ENCODE results near the gene THSD4. TPM values are rescaled to one million over a fixed set of nuclear protein-coding genes. Genes with fewer than 3 reads are reported as not detected.
A peak's percentile ranks its signal among the peaks of the same experiment; 100 is the strongest.

Gene THSD4
- total and polyA plus RNA-seq, 2 of the 4 experiments (the other 2 are of a cell fraction) = 25.5 to 31.1 TPM

- POLR2A ChIA-PET (ENCODE audit: unreplicated experiment) = no interaction called here
- intact Hi-C loops (cut with micrococcal nuclease) = no loop called here
- dilution Hi-C loops (cut with HindIII; ENCODE audit: low sequenced_read_pairs, unreplicated experiment) = no loop called here
These were observed 661.0 kb downstream of the THSD4 start for GRCh38 chr15:71776304-71776703.

More at GRCh38 chr15:71776304-71776703, 661.0 kb downstream of the THSD4 start:
- Histone ChIP-seq H2BK15ac (ENCODE audit: low read depth, low read length) (no peak overlapping the region), H3K9me1 (ENCODE audit: insufficient read depth, low read length) (peaks cover 9% of the 10 kb centered on the region), H4K20me1 (ENCODE audit: insufficient read depth, low read length) (no peaks in the 10 kb centered on the region), H3K79me1 (ENCODE audit: low read depth in 1 of 2, low read length in 2 of 2) (no peaks in the 10 kb centered on the region), H3K23ac (ENCODE audit: low read depth, low read length) (no peak overlapping the region), H3K14ac (replicated peaks; ENCODE audit: low read depth, low read length) (no peak overlapping the region), H2BK120ac (ENCODE audit: low read depth, low read length) (no peak overlapping the region), H3K18ac (ENCODE audit: low read depth, low read length) (peak overlapping the region; percentile 11; the same call in 1 of the 2 replicates), H2AFZ (replicated peaks; ENCODE audit: low read length, poor library complexity) (no peak overlapping the region), H3K36me3 (ENCODE audit: control insufficient read depth, insufficient read depth, low read length) (peaks cover 22% of the 10 kb centered on the region), H3K27ac (ENCODE audit: insufficient read depth, low read length) (no peak overlapping the region), H4K91ac (ENCODE audit: insufficient read depth, low read depth, low read length) (no peak overlapping the region), H3K4me1 (ENCODE audit: control insufficient read depth, insufficient read depth, low read length) (peaks cover 12% of the 10 kb centered on the region), H4K8ac (ENCODE audit: low read depth in 2 of 2, low read length in 2 of 2) (no peak overlapping the region), H2AK5ac (ENCODE audit: low read depth, low read length) (no peak overlapping the region), H3K56ac (ENCODE audit: extremely low read depth, insufficient read depth, low read length) (no peak overlapping the region), H3K27me3 (ENCODE audit: control insufficient read depth, insufficient read depth, low read length) (no peaks in the 10 kb centered on the region), H2BK20ac (ENCODE audit: low read depth, low read length) (no peak overlapping the region), H3K9me3 (ENCODE audit: control insufficient read depth, insufficient read depth, low read length) (no peaks in the 10 kb centered on the region), H3K4me3 (ENCODE audit: insufficient read depth, low read depth, low read length) (no peak overlapping the region), H3K9ac (ENCODE audit: low read depth, low read length) (no peak overlapping the region), H2BK5ac (ENCODE audit: low read depth, low read length, poor library complexity, severe bottlenecking) (no peak overlapping the region), H3K4me2 (ENCODE audit: low read depth, low read length) (no peak overlapping the region), H4K5ac (ENCODE audit: low read depth, low read length) (no peak overlapping the region), H3K4ac (ENCODE audit: low read depth, low read length) (no peak overlapping the region), H2AK9ac (replicated peaks; ENCODE audit: low read depth, low read length, poor library complexity) (no peak overlapping the region)
- WGBS, 2 experiments (ENCODE audit: extremely low coverage in 2 of 2, insufficient read length in 1 of 2) = no CpG with 5 or more reads among the region's 3 CpGs
- ATAC-seq (ENCODE audit: low read depth) (no peak), DNase-seq (no peak)
- in situ Hi-C loops (cut with MboI; ENCODE audit: low sequenced_read_pairs) = no loop called here
- CTCF ChIA-PET = interaction anchor here (0.6 kb wide), 1 partner anchor 291 kb away, joined by 4 read pairs; no protein-coding TSS in a partner anchor
- BruUV-seq (replicated peaks) = no TSS peak
- peak; percentile 67; the same call in 1 of the 2 replicates for TF ChIP-seq MAFK (IDR thresholded peaks at IDR 0.05; ENCODE audit: low read depth, low read length)
- TF ChIP-seq USF2 (IDR thresholded peaks at IDR 0.05; ENCODE audit: low read depth, low read length) = no peak
- no peak for TF ChIP-seq ELK1 (IDR thresholded peaks at IDR 0.05; ENCODE audit: borderline replicate concordance, low read depth, low read length)

Data from IMR-90 (cell line).